Bone marrow (tissue), 2 donors: Measurements from ENCODE around the gene CACFD1.

Experiments
- DNase-seq, 2 donors: peaks; one replicate each; lab custom pipeline; 2025; lab: John Stamatoyannopoulos, UW

CACFD1 gene

DNA sequence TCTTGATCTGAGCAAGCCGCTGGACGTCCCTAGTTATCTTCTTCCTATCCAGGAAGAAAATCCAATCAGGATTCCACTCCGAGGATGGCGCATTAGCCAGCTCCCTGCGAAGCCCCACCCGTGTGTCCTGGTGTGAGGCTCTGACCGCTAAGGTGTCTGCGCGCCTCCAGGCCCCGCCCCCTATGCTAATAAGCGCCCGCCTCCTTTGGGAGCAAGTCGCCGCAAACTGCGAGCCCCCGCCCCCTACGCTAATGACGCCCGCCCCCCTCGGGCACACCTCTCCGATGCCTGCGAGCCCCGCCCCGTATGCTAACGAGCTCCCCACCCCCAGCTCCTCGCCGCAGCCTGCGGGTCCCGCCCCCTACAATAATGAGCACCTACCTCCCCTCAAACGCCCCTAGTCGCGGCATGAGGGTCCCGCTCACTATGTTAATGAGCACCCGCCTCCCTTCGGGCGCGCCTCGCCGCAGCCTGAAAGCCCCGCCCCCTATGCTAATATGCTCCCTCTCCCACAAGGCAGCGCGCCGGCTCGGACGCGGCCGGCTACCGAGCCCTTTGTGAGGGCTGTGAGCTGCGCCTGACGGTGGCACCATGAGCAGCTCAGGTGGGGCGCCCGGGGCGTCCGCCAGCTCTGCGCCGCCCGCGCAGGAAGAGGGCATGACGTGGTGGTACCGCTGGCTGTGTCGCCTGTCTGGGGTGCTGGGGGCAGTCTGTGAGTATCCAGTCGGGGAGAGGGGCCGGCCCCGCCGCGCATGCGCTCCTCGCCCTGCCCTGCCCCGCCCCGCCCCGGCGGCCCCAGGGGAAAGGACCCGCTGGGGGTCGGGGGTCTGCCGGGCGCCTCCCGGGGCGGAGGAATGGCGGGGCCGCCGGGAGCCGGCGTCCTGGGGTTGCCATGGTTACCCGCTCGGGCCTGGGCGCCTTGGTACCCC is at the start of gene CACFD1:
TSS of gene CACFD1 (plus strand) at position 503 of the 929 bp plus-strand sequence. CDS start at position 592, 89 bp downstream.
- peak; percentile 47 to 98 for DNase-seq

DNA sequence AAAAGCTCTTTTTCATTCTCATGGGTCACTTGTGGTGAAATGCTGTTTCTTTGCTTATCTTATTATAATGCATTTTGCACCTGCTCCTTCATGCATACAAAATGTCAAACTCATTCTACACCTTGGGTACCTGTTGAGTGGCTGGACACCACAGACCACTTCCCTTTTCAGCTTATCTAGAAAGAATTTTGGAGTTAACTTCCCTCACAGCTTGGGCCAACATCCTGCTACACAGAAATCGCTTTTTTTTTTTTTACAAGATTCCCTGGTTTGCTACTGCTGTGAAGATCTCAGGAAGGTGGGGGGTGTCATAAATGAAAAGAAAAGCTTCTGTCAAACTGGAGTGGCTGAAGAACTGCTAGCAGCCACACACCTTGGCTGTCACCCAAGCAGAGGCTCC is 44.6 kb upstream of the CACFD1 start:
- DNase-seq: no peak

DNA sequence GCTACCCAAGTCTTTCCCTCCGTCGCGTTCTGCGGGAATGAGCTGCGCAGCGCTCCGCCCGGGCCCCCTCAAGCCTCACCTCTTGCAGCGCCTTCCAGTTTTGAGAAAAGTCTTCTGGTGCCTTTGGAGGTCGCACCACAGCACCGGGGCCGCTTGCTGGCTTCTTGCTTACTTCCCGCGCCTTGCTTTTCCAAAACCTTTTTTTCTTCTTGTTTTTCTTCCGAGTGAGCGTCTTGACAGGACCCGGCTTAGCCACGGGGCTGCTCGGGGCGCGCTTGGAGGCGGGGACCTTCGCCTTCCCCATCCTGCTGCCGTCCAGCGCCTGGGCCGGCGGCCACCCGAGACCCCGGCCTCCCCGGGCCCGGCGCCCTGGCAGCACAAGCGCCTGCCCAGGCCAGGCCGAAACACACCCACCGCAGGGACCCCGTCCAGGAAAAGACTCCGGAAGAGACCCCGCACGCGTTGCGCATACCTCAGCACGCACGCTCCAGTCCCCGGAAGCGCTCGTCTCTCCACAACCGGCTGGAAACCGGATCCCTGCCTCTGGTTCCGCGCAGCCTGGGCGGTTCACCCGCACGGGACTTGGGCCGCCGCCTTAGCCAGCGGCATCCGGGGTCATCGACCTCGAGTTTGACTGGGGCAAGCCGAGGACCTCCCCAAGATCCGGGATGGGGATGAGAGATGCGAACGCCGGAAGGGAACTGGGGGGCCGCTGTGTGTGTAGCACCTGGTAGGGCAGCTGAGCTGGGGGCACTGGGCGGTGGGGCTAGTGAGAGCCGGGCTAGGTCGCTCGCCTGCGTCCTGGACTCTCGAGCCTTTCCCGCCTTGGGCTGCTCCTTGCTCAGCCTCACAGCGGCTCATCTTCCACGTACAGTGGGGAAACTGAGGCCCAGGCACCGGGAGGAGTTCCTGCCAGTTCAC is 42.0 kb upstream of the CACFD1 start, which contains the start of gene REXO4:
TSS of gene REXO4 (minus strand) at position 470 of the 921 bp plus-strand sequence. CDS start at position 304, 166 bp downstream.
- DNase-seq: peak; percentile 59 to 68

DNA sequence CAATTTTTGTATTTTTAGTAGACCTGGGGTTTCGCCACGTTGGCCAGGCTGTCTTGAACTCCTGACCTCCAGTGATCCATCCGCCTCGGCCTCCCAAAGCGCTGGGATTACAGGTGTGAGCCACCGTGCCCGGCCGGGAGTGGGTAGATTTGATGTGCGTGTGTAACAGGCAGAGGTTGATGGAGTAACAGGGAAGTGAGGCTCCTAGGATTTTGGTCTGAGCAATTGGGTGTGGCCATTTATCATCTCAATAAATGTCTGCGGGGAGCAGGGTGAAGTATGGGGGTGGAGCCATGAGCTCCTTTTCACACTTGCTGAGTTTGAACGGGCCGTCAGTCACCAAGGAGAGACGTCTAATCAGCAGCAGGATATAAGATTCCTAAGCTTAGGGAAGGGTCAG is 40.8 kb upstream of the CACFD1 start:
- DNase-seq: no peak

DNA sequence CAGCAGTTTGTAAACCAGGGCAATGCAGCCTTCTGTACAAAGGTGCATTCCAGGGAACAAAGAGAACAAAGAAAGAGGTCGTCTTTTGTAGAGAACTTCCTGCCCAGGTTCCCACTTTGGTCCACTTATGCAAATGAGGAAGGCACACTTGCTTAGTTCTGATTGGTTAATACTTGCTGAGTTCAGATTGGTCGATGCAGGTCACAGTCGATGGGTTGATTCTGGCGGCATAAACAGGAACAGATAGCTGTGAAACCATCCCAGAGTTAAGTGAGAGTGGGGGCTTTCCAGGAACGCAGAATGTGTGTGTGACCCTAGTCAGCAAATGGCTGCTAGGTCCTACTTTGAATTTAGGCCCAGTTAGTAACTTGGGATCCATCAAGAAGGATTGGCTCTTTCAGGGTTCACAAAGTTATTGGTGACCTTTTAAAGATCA is 39.4 kb upstream of the CACFD1 start:
- DNase-seq: no peak

DNA sequence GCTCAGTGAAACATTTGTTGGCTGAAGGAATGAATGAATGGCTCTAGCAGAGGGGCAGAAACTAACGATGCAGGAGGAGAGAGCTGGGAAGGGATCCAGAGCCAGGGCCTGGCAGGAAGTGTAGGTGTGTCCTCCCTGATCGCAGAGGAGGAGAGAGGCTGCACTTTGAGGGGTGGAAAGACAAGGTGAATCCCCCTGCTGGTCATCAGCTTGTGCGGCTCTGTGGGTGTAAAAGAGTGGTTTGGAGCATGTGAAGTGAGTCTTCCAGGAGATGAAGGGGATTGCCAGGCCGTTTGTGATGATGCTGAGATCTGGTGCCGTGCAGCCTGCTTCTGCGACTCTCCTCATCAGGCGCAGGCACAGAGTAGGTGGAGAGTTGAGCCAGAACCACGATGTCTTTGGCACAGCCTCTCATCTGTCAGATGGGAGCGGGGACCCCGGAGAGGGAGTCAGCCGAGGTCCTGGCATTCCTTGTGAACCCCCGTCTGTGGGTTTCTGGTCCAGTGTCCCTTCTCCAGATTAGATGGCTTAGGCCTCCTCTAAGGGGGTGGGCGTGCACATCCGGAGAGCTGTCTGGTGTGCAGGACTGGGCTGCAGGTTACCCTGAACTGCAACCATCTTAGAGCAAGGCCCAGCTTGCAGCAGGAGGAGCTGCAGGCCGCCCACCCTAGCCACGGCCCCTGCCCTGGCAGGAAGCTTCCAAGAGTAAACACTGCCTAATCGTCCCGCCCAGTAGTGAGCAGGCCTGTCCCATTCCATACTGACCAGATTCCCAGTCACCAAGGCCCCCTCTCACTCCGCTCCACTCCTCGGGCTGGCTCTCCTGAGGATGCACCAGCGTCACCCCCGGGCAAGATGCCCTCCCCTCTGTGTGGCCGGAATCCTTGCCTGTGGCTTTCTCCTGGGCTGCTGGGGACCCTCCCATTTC is 37.9 kb upstream of the CACFD1 start, which contains the start of gene ADAMTS13:
TSS of gene ADAMTS13 (plus strand) at position 753 of the 928 bp plus-strand sequence. CDS start at position 830, 77 bp downstream.
- no peak for DNase-seq

DNA sequence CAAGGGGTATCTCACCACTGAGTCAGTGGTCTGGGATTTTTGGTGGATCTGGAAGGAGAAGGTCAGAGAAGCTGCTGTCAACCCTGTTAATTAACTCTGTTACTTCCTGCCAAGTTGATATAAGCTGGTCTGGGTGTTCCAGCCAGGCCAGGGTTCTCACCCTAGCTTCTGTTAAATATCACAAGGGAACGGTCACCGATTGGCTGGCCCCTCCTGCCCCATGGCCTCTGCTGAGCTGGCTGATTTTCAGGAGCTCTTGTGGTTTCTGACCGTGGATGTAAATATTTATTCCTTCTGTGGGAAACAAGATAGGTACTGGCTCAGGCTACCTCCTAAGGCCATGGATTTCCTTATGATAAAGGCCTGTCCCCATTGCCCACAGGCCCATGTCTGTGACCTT is 36.6 kb upstream of the CACFD1 start:
- DNase-seq: no peak

DNA sequence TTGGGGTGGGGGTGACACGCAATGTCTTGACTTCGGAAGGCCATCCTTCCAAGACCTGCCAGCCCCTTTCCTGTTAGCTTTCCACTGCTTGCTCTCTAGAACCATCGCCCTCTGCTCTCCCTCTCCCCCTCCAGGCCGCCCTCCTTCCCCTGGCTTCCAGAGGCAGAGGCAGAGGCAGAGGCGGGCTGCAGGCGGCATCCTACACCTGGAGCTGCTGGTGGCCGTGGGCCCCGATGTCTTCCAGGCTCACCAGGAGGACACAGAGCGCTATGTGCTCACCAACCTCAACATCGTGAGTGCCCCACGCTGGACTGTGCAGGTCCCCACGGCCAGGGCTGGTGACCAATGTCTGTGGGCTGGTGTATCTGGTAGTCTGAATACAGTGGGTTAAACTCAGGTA is 35.6 kb upstream of the CACFD1 start:
- no peak for DNase-seq

DNA sequence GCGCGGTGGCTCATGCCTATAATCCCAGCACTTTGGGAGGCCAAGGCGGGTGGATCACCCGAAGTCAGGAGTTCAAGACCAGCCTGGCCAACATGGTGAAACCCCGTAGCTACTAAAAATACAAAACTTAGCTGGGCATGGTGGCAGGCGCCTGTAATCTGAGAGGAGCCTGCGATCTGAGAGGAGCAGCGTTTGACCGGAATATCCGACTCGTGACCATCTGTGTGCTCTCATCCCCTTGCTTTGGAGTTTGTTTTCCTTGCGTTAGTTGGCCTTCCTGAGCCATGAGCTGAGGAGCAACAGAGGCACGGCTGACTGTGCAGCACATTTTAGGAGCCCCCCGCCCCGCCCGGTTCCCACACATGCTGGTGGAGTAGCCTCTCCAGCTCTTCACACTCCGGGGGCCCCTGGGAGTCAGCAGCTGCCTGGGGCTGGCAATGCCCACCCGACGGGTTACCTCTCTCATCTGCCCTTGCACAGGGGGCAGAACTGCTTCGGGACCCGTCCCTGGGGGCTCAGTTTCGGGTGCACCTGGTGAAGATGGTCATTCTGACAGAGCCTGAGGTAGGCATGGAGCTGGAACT is 34.6 kb upstream of the CACFD1 start:
- DNase-seq: no peak

DNA sequence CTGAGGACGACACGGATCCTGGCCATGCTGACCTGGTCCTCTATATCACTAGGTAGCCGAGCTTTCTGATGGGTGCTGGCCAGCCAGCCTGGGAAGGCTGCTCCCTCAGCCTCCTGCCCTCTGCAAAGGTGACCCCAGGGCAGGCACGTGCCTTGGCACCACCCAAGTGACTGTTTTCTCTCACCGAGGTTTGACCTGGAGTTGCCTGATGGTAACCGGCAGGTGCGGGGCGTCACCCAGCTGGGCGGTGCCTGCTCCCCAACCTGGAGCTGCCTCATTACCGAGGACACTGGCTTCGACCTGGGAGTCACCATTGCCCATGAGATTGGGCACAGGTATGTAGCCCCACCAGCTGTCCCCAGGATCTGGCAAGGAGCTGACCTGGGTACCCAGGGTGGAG is 33.8 kb upstream of the CACFD1 start:
- DNase-seq: no peak

DNA sequence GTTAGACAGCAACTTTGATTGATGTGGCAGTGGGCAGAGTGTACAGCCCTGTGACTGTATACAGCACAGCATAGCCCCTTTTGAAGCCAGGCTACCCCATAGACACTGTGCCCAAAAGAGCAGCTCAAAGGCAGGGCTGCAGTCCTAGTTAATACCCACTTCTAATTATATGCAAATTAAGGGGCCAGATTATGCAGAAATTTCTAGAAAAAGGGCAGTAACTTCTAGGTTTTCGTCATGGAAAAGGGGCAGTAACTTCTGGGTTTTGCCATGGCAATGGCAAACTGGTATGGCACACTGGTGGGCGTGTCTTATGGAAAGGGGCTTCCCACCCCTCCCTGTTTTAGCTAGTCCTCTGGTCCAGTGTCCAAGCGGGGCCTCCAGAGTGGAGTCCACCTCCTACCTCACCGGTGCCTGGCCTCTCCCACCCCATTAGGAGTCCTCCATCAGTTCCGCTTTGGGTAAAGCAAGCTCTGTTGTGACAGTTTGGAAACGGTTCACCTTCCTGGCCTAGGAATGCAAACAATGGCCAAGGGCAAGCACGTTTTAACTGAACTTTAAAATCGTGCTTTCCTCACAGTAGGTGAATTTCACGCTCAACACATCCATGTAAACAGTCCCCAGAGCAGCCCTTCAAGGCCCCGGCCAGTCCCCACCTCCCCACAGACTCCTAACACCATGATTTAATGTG is 32.0 kb upstream of the CACFD1 start:
- no peak for DNase-seq

DNA sequence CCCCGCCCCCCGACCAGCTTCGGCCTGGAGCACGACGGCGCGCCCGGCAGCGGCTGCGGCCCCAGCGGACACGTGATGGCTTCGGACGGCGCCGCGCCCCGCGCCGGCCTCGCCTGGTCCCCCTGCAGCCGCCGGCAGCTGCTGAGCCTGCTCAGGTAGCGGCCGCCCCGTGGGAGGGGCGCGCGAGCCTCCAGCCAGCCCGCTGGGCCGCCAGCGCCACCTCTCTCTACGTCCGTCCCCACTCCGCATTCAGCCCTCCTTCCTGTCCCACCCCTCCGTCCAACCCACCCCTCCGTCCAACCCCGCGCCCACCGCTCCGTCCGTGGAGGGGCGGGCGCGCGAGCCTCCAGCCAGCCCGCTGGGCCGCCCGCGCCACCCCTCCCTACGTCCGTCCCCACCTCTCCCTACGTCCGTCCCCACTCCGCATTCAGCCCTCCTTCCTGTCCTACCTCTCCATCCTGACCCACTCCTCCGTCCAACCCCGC is 31.1 kb upstream of the CACFD1 start:
- no peak for DNase-seq

DNA sequence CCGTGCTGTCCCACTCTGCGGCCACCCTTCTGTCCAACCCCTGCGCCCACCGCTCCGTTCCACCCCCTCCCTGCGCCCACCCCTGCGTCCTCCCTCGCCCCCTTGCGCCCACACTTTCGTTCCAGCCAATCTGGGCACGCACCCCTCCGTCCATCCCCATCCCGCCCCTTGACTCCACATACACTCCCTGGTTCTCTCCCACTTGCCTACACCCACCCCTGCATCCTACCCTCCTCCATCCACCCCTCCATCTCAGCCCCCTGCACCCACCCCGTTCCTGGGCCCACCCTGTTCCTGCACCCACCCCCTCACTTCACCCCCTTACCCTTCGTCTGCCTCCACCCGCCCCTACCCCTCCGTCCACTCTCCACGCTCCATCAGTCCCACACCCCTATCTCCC is 30.6 kb upstream of the CACFD1 start:
- no peak for DNase-seq

DNA sequence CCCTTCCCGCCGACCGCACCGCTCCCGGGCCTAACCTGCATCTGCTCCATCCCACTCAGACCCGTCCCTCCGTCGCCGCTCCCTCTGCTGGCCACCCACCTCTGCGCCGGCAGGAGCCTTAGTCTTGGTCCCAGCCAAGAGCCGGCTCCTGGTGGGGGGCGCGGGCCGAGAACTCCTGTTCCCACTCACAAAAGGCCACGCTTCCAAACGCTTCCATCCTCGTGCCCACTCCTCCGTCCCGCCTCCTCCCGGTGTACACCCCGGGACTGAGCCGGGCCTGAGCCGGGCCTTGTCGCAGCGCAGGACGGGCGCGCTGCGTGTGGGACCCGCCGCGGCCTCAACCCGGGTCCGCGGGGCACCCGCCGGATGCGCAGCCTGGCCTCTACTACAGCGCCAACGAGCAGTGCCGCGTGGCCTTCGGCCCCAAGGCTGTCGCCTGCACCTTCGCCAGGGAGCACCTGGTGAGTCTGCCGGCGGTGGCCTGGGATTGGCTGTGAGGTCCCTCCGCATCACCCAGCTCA is 30.1 kb upstream of the CACFD1 start:
- no peak for DNase-seq

DNA sequence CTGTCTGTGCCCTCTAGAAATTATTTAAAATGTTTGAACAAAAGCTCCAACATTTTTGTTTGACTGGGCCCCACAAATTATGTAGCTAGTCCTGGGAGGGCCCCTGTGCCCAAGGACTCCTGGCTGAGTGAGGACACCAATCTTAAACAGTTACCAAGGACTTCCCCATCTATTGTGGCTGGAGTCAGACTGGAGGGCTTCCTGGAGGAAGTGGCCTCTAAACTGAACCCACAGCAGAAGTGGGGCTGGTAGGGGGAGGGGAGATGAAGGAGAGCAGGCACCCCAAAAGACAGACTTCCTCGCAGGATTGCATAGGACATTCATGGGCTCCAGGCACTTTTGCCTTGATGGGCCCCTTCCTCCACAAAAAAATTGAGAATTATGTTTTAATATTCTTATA is 29.5 kb upstream of the CACFD1 start:
- DNase-seq: no peak

DNA sequence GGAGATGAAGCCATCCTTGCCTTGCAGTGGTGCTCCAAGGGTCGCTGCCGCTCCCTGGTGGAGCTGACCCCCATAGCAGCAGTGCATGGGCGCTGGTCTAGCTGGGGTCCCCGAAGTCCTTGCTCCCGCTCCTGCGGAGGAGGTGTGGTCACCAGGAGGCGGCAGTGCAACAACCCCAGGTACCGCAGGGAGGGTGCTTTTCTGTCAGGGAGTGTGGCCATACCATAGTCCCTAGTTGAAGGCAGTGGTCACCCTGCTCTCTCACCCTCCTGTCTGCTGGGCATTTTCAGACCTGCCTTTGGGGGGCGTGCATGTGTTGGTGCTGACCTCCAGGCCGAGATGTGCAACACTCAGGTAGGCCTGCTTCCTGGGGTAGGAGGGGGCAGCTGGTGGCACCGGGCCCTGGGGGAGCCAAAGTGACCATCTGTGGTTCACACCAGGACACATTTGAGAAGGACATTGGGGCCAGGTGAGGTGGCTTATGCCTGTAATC is 26.4 kb upstream of the CACFD1 start:
- DNase-seq: no peak

DNA sequence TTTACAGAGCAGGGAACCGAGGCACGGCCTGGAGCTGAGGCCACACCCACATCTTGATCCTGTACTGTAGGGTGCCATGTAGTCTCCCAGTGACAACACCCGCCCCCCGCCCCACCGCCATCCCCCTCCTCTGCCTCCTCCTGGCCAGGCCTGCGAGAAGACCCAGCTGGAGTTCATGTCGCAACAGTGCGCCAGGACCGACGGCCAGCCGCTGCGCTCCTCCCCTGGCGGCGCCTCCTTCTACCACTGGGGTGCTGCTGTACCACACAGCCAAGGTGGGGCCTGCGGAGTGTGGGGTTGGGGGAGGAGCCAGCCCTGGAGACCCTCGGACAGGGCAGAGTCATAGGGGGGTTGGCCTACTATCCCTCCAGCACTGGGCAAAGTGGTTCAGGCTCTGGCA is 23.1 kb upstream of the CACFD1 start:
- DNase-seq: no peak

DNA sequence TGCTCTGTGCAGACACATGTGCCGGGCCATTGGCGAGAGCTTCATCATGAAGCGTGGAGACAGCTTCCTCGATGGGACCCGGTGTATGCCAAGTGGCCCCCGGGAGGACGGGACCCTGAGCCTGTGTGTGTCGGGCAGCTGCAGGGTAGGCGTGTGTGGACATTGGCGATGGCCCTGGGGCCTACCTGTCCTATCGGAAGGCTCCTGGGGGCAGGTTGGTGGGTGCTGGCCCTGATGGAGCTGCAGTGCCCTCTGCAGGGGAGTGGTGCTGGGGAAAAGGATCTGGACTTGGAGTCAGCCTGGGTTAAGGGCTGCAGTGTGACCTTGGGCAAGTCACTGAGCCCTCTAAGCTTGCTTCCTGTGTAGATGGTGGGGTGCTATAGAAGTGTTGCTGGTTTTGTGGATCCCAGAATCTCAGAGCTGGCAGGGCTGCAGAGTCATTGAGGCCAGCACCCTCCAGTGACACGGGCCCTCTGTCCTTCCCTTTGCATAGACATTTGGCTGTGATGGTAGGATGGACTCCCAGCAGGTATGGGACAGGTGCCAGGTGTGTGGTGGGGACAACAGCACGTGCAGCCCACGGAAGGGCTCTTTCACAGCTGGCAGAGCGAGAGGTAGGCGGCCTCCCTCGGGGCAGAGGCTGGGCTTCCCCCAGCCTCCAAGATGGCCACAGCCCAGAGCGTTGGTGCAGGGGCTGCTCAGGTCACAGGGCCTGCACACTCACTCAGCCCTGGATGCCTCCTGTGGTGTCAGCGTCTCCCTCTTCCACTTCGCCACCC is 21.8 kb upstream of the CACFD1 start:
- no peak for DNase-seq

DNA sequence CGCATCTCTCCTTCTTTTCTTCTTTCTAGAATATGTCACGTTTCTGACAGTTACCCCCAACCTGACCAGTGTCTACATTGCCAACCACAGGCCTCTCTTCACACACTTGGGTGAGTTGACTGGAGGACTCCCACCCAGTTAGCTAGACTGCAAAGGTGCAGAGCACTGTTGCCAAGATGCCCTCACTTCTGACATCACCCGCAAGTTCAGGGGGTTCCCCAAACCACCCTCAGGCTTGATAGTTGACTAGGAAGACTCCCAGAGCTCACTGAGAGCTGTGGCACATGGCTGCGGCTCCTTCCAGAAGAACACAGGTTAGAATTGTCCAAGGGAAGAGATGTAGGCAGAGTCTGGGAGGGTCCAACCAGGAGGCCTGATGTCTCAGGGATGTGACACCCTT is 20.4 kb upstream of the CACFD1 start:
- DNase-seq: no peak
